ENCODE measurements around the gene SMURF2. TPM values are rescaled to one million over a fixed set of nuclear protein-coding genes. Genes with fewer than 3 reads are reported as not detected.

The SMURF2 gene
- total and polyA plus RNA-seq, 2 experiments from 2014 or later, result 17.1 to 31.3 TPM

- Histone ChIP-seq H3K9me2 (replicated peaks; ENCODE audit: insufficient read depth) (no peaks in the 10 kb centered on the region), H2AFZ (no peak overlapping the region), H3K4me1 (ENCODE audit: insufficient read depth) (no peaks in the 10 kb centered on the region), H4K20me1 (ENCODE audit: insufficient read depth, poor library complexity, severe bottlenecking) (peaks cover 44% of the 10 kb centered on the region), H3K9me3 (ENCODE audit: low read depth) (no peaks in the 10 kb centered on the region), H3K27me3 (no peaks in the 10 kb centered on the region), H3K4me3 (no peak overlapping the region), H3K27ac (no peak overlapping the region), H3K36me3 (replicated peaks; ENCODE audit: insufficient read depth, low read depth) (no peaks in the 10 kb centered on the region), H3K4me2 (no peak overlapping the region), H3K79me2 (peaks cover 98% of the 10 kb centered on the region)
- WGBS (ENCODE audit: low lambda C conversion rate, missing lambda C conversion rate), result 93% methylated on average over 6 of the region's 6 CpGs
- no peak for DNase-seq (ENCODE audit: low spot score)
- TF ChIP-seq CTCF (IDR thresholded peaks at IDR 0.05; ENCODE audit: poor library complexity) (no peak), EZH2phosphoT487 (IDR thresholded peaks at IDR 0.05; ENCODE audit: low read depth, severe bottlenecking, unreplicated experiment) (no peak), EZH2 (IDR thresholded peaks at IDR 0.05; ENCODE audit: borderline replicate concordance) (no peak)
Observed at GRCh38 chr17:64630309-64631223, 31.5 kb downstream of the SMURF2 start.

- H3K79me2 ChIP-seq, result peaks cover 98% of the 10 kb centered on the region
- 93% methylated on average over 1 of the region's 1 CpG for WGBS (ENCODE audit: low lambda C conversion rate, missing lambda C conversion rate)
- no peak overlapping the region for H3K4me2 ChIP-seq
Observed at GRCh38 chr17:64628641-64629040, 33.5 kb downstream of the SMURF2 start.

GRCh38 chr17:64627797-64628196 lies 34.3 kb downstream of the SMURF2 start:
- H3K4me1 ChIP-seq (ENCODE audit: insufficient read depth), result peaks cover 6% of the 10 kb centered on the region
- no peaks in the 10 kb centered on the region for H3K9me2 ChIP-seq (replicated peaks; ENCODE audit: insufficient read depth)
- no peaks in the 10 kb centered on the region for H3K27me3 ChIP-seq
- peak; percentile 7 for DNase-seq (ENCODE audit: low spot score)
- no peaks in the 10 kb centered on the region for H3K36me3 ChIP-seq (replicated peaks; ENCODE audit: insufficient read depth, low read depth)
- H2AFZ ChIP-seq, result no peak overlapping the region
- TF ChIP-seq CTCF (IDR thresholded peaks at IDR 0.05; ENCODE audit: poor library complexity), result no peak
- no peak for TF ChIP-seq EZH2phosphoT487 (IDR thresholded peaks at IDR 0.05; ENCODE audit: low read depth, severe bottlenecking, unreplicated experiment)
- no peak for TF ChIP-seq EZH2 (IDR thresholded peaks at IDR 0.05; ENCODE audit: borderline replicate concordance)
- no peak overlapping the region for H3K4me2 ChIP-seq
- peaks cover 37% of the 10 kb centered on the region for H4K20me1 ChIP-seq (ENCODE audit: insufficient read depth, poor library complexity, severe bottlenecking)
- H3K4me3 ChIP-seq, result no peak overlapping the region
- H3K9me3 ChIP-seq (ENCODE audit: low read depth), result no peaks in the 10 kb centered on the region
- H3K79me2 ChIP-seq, result peaks cover 97% of the 10 kb centered on the region
- no peak overlapping the region for H3K27ac ChIP-seq
- 85% methylated on average over 5 of the region's 5 CpGs for WGBS (ENCODE audit: low lambda C conversion rate, missing lambda C conversion rate)

More at GRCh38 chr17:64628641-64629040, 33.5 kb downstream of the SMURF2 start:
- no peak overlapping the region for H2AFZ ChIP-seq
- no peaks in the 10 kb centered on the region for H3K4me1 ChIP-seq (ENCODE audit: insufficient read depth)
- no peak for TF ChIP-seq CTCF (IDR thresholded peaks at IDR 0.05; ENCODE audit: poor library complexity)
- no peak for TF ChIP-seq EZH2 (IDR thresholded peaks at IDR 0.05; ENCODE audit: borderline replicate concordance)
- TF ChIP-seq EZH2phosphoT487 (IDR thresholded peaks at IDR 0.05; ENCODE audit: low read depth, severe bottlenecking, unreplicated experiment), result no peak
- no peak overlapping the region for H3K27ac ChIP-seq
- no peak overlapping the region for H3K4me3 ChIP-seq
- no peak for DNase-seq (ENCODE audit: low spot score)
- H3K36me3 ChIP-seq (replicated peaks; ENCODE audit: insufficient read depth, low read depth), result no peaks in the 10 kb centered on the region
- H3K27me3 ChIP-seq, result no peaks in the 10 kb centered on the region
- H4K20me1 ChIP-seq (ENCODE audit: insufficient read depth, poor library complexity, severe bottlenecking), result peaks cover 44% of the 10 kb centered on the region
- no peaks in the 10 kb centered on the region for H3K9me2 ChIP-seq (replicated peaks; ENCODE audit: insufficient read depth)
- no peaks in the 10 kb centered on the region for H3K9me3 ChIP-seq (ENCODE audit: low read depth)

All from hepatocyte (in vitro differentiated cells).